ENCODE data around the gene RNF123.

The RNF123 gene

DNA sequence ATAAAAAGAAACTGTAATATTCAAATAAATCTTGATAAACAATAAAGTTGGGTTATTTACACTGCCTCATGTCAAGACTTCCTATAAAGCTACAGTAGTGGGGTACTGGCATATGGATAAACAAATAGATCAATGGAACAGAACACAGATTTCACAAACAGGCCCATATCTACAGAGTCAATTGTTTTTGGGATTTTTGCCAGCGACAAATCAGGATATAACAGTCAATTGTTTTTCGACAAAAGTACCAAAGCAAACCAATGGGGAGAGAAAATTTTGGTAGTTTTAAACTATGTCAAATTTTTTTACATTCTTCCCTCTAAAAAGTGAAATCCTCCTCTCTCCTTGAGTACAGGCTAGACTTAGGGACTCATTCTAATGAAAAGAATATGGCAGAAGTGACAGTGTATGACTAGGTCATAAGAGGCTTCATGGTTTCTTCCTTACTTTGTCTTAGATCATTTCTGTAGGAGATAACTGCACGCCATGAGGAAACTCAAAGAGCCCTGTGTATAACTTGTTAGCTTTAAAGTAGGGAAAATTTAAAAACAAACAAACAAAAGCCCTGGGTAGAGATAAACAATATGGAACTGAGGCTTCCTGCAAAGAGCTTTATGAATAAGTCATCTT lies 80.0 kb downstream of the RNF123 start:
- DNase-seq (ENCODE audit: low read depth) = no peak
- no peak overlapping the region for H3K4me3 ChIP-seq (ENCODE audit: low read depth, low read length)
- TF ChIP-seq, protein P1, sequence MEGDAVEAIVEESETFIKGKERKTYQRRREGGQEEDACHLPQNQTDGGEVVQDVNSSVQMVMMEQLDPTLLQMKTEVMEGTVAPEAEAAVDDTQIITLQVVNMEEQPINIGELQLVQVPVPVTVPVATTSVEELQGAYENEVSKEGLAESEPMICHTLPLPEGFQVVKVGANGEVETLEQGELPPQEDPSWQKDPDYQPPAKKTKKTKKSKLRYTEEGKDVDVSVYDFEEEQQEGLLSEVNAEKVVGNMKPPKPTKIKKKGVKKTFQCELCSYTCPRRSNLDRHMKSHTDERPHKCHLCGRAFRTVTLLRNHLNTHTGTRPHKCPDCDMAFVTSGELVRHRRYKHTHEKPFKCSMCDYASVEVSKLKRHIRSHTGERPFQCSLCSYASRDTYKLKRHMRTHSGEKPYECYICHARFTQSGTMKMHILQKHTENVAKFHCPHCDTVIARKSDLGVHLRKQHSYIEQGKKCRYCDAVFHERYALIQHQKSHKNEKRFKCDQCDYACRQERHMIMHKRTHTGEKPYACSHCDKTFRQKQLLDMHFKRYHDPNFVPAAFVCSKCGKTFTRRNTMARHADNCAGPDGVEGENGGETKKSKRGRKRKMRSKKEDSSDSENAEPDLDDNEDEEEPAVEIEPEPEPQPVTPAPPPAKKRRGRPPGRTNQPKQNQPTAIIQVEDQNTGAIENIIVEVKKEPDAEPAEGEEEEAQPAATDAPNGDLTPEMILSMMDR (IDR thresholded peaks at IDR 0.05; ENCODE audit: low read depth, low read length) = no peak
- TF ChIP-seq MYC (IDR thresholded peaks at IDR 0.05; ENCODE audit: low read depth, low read length) (no peak), MAX (IDR thresholded peaks at IDR 0.05; ENCODE audit: low read depth, low read length) (no peak), POLR2A (IDR thresholded peaks at IDR 0.05; ENCODE audit: extremely low read depth, insufficient read length) (no peak)

DNA sequence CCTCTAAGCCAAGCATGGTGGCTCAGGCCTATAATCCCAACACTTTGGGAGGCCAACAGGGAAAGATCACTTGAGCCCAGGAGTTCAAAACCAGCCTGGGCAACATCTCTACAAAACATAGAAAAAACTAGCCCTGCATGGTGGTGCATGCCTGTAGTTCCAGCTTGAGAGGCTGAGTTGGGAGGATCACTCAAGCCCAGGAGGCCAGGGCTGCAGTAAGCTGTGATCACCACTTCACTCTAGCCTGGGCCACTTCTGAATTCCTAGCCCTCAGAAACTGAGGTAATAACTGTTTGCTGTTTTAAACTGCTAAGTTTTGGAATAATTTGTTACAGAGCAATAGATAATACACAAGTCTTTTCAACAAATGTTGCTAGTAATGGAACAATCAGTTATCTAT lies 80.6 kb downstream of the RNF123 start:
- no peak overlapping the region for H3K4me3 ChIP-seq (ENCODE audit: low read depth, low read length)
- no peak for DNase-seq (ENCODE audit: low read depth)
- TF ChIP-seq, protein P1 (IDR thresholded peaks at IDR 0.05; ENCODE audit: low read depth, low read length) = no peak
- TF ChIP-seq MAX (IDR thresholded peaks at IDR 0.05; ENCODE audit: low read depth, low read length) (no peak), MYC (IDR thresholded peaks at IDR 0.05; ENCODE audit: low read depth, low read length) (no peak), POLR2A (IDR thresholded peaks at IDR 0.05; ENCODE audit: extremely low read depth, insufficient read length) (no peak)

All from NB4 (cell line).